Measurements from ENCODE around the gene JUND.

- no peak for TF ChIP-seq GATA2 (IDR thresholded peaks at IDR 0.05; ENCODE audit: low read depth, low read length)
- no peak for TF ChIP-seq GATA3 (IDR thresholded peaks at IDR 0.05; ENCODE audit: low read depth, low read length)
Observed at GRCh38 chr19:18304458-18305310, 23.3 kb upstream of the JUND start.
